Measurements from ENCODE around the gene SSBP3.
"Not testable (repeated sequence)": the region's sequence is repeated elsewhere in the genome, so short reads cannot be mapped to it uniquely, and the experiment has no call there.

Gene SSBP3

GRCh38 chr1:54391450-54392209 lies 14.6 kb downstream of the SSBP3 start:
- no peak for DNase-seq

GRCh38 chr1:54390655-54391054 lies 15.5 kb downstream of the SSBP3 start:
- no peak for DNase-seq

GRCh38 chr1:54389608-54390007 lies 16.6 kb downstream of the SSBP3 start:
- DNase-seq, result not testable (repeated sequence)

- DNase-seq, result no peak
Observed at GRCh38 chr1:54387419-54387818, 18.8 kb downstream of the SSBP3 start.

GRCh38 chr1:54385727-54386022 lies 20.5 kb downstream of the SSBP3 start:
- no peak for DNase-seq

- no peak for DNase-seq
Observed at GRCh38 chr1:54384918-54385726, 21.1 kb downstream of the SSBP3 start.

- DNase-seq, result no peak
Observed at GRCh38 chr1:54384471-54384870, 21.7 kb downstream of the SSBP3 start.

- DNase-seq, result no peak
Observed at GRCh38 chr1:54381524-54381923, 24.7 kb downstream of the SSBP3 start.

GRCh38 chr1:54380290-54380882 lies 25.8 kb downstream of the SSBP3 start:
- DNase-seq, result no peak

GRCh38 chr1:54379555-54380289 lies 26.5 kb downstream of the SSBP3 start:
- no peak for DNase-seq

- no peak for DNase-seq
Observed at GRCh38 chr1:54378874-54379554, 27.2 kb downstream of the SSBP3 start.

- no peak for DNase-seq
Observed at GRCh38 chr1:54378157-54378873, 27.9 kb downstream of the SSBP3 start.

GRCh38 chr1:54377040-54377691 lies 29.0 kb downstream of the SSBP3 start:
- DNase-seq, result no peak

- peak; percentile 39 for DNase-seq
Observed at GRCh38 chr1:54376430-54377039, 29.7 kb downstream of the SSBP3 start.

GRCh38 chr1:54375712-54376429 lies 30.3 kb downstream of the SSBP3 start:
- DNase-seq, result no peak

GRCh38 chr1:54375298-54375697 lies 30.9 kb downstream of the SSBP3 start:
- DNase-seq, result no peak

- DNase-seq, result no peak
Observed at GRCh38 chr1:54374766-54375165, 31.4 kb downstream of the SSBP3 start.

GRCh38 chr1:54372978-54373377 lies 33.2 kb downstream of the SSBP3 start:
- DNase-seq, result no peak

- DNase-seq, result no peak
Observed at GRCh38 chr1:54371942-54372275, 34.3 kb downstream of the SSBP3 start.
